ENCODE measurements around the gene MDGA2. TPM values are rescaled to one million over a fixed set of nuclear protein-coding genes. Genes with fewer than 3 reads are reported as not detected.

Gene MDGA2
- total RNA-seq, 2 donors from 2014 or later = not detected

DNA sequence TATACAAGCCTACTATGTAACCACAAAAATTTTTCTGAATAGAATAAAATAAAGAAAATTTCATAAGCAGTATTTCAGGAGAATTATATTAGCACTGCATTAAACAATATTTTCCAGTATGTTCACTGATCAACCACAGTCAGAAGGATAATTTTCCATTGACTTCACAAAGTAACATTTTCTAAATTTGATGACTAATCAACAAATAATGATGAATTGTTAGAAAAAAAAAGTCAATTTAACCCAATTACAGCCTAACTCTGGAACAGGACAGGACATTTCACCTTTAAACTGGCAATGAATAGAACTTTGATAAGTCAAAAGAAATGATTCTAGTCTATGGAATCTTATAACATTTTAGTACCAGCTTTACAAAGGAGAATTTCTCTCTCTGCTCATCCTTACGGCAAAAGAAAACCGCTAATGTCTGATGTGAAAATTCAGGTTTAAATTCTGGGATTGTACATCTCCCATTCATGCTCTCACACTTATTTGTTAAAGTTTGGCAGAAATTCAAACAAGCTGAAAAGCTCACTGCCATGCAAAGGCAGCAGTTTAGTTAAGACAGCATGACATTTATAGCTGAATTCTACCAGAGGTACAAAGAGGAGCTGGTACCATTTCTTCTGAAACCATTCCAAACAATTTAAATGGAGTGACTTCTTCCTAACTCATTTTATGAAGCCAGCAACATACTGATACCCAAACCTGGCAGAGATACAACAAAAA, 84.5 kb downstream of the MDGA2 start:
- Histone ChIP-seq H3K4me3 (no peak overlapping the region), H3K27ac (no peak overlapping the region), H3K27me3 (no peaks in the 10 kb centered on the region), H3K9ac (ENCODE audit: low read depth in 2 of 2, low read length in 2 of 2) (no peak overlapping the region), H3K36me3 (no peaks in the 10 kb centered on the region), H3K4me1 (no peaks in the 10 kb centered on the region), H3K9me3 (no peaks in the 10 kb centered on the region)
- intact Hi-C loops (cut with DNase I) = no loop called here
- no peak for DNase-seq
- TF ChIP-seq, protein P1, sequence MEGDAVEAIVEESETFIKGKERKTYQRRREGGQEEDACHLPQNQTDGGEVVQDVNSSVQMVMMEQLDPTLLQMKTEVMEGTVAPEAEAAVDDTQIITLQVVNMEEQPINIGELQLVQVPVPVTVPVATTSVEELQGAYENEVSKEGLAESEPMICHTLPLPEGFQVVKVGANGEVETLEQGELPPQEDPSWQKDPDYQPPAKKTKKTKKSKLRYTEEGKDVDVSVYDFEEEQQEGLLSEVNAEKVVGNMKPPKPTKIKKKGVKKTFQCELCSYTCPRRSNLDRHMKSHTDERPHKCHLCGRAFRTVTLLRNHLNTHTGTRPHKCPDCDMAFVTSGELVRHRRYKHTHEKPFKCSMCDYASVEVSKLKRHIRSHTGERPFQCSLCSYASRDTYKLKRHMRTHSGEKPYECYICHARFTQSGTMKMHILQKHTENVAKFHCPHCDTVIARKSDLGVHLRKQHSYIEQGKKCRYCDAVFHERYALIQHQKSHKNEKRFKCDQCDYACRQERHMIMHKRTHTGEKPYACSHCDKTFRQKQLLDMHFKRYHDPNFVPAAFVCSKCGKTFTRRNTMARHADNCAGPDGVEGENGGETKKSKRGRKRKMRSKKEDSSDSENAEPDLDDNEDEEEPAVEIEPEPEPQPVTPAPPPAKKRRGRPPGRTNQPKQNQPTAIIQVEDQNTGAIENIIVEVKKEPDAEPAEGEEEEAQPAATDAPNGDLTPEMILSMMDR (IDR thresholded peaks at IDR 0.05) = no peak

DNA sequence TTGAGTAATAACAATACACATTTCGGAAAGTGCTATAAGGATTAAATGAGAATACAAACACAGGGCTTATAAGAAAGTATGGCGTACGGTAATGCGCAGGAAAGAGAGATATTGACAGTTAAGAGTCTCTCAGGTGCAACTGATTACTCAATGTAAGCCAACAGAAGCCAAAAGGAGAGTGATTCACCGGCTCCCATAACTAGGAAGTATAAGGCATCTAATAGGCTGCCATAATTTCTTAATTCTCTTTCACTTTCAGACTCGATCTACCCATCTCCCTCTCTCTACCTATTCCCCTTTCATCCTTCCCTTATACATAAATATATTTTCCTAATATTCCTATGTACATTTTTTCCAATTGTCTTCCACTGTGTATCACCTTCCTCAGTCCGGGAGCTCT, 90.0 kb downstream of the MDGA2 start:
- DNase-seq = no peak
- no peaks in the 10 kb centered on the region for H3K9me3 ChIP-seq
- H3K4me1 ChIP-seq = no peaks in the 10 kb centered on the region
- H3K27me3 ChIP-seq = no peaks in the 10 kb centered on the region
- intact Hi-C loops (cut with DNase I) = no loop called here
- H3K27ac ChIP-seq = no peak overlapping the region
- no peak overlapping the region for H3K9ac ChIP-seq (ENCODE audit: low read depth in 2 of 2, low read length in 2 of 2)
- no peaks in the 10 kb centered on the region for H3K36me3 ChIP-seq
- no peak overlapping the region for H3K4me3 ChIP-seq
- TF ChIP-seq, protein P1 (IDR thresholded peaks at IDR 0.05) = no peak

DNA sequence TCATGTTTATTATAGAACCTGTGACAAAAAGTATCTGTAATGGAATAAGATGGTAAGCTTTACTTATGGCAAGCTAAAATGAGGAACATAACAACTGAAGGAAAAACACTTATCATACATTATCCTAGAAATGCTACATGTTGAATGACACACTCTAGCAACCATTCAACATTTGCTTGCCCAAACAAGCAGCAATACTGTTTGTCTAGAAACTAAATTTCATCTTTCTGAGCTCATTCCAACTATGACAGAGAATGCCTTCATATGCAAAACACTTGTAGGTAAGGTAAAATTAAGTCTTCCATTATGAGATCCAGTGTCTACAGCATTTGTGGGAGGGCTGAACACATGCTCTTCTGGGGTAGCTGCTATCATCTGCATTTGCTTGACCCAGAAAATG, 108.1 kb downstream of the MDGA2 start:
- intact Hi-C loops (cut with DNase I) = no loop called here
- H3K4me3 ChIP-seq = no peak overlapping the region
- no peaks in the 10 kb centered on the region for H3K36me3 ChIP-seq

DNA sequence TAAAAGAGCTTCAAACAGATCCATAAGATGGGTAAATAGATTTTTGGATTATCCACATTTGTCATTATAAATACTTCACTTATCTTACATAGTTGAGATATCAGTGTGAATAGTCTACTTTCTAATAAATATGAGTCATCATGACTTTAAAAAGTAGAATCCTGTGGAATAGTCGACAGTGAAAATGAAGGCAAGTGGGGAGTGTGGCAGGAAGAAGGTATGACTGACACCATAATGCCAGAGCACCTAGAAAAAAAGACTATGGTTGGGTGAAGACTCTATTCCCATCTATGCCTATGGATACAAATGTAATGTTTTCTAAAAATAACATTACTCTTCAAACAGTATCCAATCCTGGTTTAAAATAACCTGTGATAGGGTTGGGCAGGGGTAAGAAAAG, 117.5 kb downstream of the MDGA2 start:
- Histone ChIP-seq H3K9ac (ENCODE audit: low read depth in 2 of 2, low read length in 2 of 2) (no peak overlapping the region), H3K4me3 (no peak overlapping the region), H3K27me3 (no peaks in the 10 kb centered on the region), H3K36me3 (no peaks in the 10 kb centered on the region), H3K27ac (no peak overlapping the region), H3K9me3 (no peaks in the 10 kb centered on the region), H3K4me1 (no peaks in the 10 kb centered on the region)
- intact Hi-C loops (cut with DNase I) = no loop called here
- no peak for DNase-seq
- TF ChIP-seq, protein P1 (IDR thresholded peaks at IDR 0.05) = no peak

More for the DNA sequence above, 108.1 kb downstream of the MDGA2 start:
- Histone ChIP-seq H3K27ac (no peak overlapping the region), H3K4me1 (no peaks in the 10 kb centered on the region), H3K9ac (ENCODE audit: low read depth in 2 of 2, low read length in 2 of 2) (no peak overlapping the region), H3K9me3 (no peaks in the 10 kb centered on the region), H3K27me3 (no peaks in the 10 kb centered on the region)
- TF ChIP-seq, protein P1 (IDR thresholded peaks at IDR 0.05) = no peak
- no peak for DNase-seq

DNA sequence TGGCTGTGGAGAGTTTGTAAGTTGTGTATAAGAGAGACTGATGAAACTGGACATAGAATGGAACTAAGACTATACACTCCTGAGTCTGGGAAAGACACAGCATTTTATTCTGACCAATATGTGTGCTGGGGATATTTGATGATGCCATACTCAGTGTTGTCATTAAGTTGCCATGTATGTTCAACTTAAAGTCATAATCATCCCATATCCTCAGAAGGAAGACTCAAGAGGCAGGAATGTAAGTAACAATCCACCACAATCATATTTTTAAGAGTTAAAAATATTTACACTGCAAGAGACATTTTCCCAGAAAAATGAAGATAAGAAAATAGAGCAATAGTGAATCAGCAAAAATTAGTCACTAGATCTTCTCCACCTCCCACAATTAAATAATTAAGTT, 120.1 kb downstream of the MDGA2 start:
- intact Hi-C loops (cut with DNase I) = no loop called here
- TF ChIP-seq, protein P1 (IDR thresholded peaks at IDR 0.05) = no peak
- no peak overlapping the region for H3K4me3 ChIP-seq
- no peak overlapping the region for H3K9ac ChIP-seq (ENCODE audit: low read depth in 2 of 2, low read length in 2 of 2)
- H3K36me3 ChIP-seq = no peaks in the 10 kb centered on the region
- DNase-seq = no peak
- H3K9me3 ChIP-seq = no peaks in the 10 kb centered on the region
- H3K27me3 ChIP-seq = no peaks in the 10 kb centered on the region
- H3K27ac ChIP-seq = no peak overlapping the region
- H3K4me1 ChIP-seq = no peaks in the 10 kb centered on the region
